GM04504 (cell line): ENCODE measurements around the gene EVPLL.
"Not testable (repeated sequence)": the region's sequence is repeated elsewhere in the genome, so short reads cannot be mapped to it uniquely, and the experiment has no call there.

Experiments used
- DNase-seq: peaks from one replicate; pipeline ENCODE4 v3.0.0-alpha.2; 2012; ENCODE audit warnings: low read depth

Gene EVPLL

DNA sequence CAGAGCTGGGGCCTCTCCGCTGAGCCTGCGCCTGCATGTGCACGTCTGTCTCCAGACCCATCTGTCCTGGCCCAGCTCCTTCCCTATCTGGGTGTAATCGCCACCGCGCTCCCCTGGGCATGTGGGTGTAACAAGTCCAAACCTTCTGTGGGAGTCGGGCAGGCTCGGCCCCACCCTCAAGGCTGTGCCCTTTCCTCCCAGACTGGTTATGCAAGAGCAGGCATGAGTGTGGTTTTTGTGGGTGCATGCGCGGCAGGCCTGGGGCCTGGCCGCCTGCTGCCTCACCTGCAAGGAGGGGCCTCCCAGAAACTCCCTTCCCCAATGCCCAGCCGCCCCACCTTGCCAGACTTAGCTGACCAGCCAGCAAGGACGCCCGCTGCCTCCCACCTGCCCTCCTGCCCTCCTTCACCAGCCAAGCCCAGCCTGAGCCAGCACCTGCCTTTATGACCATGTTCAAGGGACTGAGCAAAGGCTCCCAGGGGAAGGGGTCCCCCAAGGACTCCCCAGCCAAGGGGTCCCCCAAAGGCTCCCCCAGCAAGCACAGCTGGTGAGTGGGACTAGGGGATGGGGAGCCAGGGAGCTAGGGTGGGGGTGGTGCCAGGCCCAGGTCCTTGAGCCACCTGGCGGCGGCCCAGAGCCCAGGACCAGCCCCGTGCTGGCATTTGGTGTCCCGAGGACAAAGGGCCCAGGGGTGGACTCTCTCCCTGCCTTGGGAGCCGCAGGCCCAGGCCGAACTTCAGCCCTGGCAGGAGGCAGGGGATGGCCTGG, at the start of gene EVPLL:
EVPLL (plus strand) TSS at position 342 of the 768 bp plus-strand sequence. CDS start 3,160 bp downstream, outside the sequence.
- DNase-seq: no peak

DNA sequence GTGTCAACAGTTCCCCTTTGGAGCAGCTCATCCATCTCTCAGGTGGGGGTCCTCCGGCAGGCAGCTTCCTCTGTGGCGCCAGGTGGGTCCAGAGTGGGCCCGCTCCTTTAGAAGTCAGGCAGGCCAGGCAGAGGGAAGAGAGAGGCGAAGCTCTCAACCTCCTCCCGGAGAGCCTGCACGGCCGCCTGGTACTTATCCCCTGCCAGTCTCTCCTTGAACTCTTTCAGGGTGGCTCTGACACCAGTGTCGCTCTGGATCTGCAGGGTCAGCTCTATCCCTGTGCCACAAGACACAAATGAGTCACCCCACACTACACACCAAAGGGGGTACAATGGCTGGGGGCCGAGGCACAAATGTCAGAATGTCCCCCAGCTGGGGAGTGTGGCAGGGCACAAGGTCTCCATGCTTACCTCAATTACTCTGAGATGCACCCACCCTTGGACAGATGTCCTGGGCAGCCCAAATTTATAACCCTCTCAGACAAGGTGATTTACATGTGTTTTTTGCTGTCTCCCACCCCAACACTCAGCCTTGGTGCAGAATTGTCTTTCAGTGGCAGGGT, 48.9 kb upstream of the EVPLL start:
- no peak for DNase-seq

DNA sequence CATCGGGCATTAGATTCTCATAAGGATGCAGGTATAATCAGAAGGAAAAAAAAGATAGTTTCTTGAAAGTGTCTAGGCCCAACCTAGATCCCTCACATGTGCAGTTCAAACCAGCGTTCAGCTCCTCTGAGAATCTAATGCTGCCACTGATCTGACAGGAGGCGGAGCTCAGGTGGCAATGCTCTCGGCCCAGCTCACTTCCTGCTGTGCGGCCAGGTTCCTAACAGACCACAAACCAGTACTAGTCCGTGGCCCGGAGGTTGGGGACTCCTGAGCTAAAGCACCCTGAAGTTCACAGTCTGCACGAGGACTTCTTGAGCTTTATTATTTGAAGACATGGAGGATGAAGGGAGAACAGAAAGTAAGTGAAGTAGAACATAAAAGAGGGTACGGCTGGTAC, 45.7 kb upstream of the EVPLL start:
- no peak for DNase-seq

DNA sequence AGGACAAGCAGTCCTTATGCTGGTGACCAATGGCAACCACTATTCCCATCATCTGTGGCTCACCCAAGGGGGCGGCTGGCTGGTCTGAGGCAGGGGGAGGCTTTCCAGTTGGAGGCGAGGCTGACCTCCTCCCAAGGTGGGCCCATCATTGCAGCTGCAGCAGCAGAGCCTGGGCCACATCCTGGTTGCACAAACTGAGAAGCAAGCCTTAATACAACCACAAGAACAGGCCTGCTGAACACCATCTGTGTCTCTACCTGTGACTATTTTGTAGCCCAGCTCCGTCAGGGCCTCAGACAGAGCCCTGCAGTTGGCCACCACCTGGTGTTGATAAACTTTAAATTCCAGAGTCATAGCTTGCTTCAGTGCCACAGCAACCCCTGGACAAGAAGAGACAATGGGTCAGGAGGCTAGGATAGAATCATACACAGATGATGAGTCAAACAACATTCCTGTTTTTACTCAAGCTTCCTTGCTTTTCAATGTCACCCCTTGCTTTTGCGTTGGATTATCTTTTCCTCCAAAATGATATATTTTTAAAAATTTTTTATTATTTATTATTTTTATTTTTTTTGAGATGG, 44.6 kb upstream of the EVPLL start:
- DNase-seq: no peak

DNA sequence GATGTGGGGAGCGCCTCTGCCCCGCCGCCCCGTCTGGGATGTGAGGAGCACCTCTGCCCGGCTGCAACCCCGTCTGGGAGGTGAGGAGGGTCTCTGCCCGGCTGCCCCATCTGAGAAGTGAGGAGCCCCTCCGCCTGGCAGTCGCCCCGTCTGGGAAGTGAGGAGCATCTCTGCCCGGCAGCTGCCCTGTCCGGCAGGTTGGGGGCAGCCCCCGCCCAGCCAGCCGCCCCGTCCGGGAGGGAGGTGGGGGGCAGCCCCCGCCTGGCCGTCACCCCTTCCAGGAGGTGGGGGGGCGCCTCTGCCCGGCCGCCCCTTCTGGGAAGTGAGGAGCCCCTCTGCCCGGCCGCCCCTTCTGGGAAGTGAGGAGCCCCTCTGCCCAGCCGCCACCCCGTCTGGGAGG, 39.4 kb upstream of the EVPLL start:
- not testable (repeated sequence) for DNase-seq

DNA sequence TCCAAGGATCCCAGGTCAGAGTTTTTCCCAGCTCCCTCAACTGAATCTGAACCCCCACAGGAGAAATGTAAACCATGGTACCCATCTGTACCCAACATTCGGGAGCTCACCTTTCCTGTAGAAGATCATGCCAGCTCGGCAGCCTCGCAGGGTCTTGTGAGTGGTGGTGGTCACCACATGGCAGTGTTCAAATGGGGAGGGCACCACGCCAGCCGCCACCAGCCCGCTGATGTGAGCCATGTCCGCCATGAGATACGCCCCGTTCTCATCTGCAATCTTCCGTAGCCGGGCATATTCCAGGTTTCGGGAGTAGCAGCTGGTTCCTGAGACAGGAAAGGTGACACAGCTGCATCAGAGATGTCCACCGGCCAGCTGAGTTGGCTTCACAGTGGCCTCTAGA, 37.6 kb upstream of the EVPLL start:
- no peak for DNase-seq

DNA sequence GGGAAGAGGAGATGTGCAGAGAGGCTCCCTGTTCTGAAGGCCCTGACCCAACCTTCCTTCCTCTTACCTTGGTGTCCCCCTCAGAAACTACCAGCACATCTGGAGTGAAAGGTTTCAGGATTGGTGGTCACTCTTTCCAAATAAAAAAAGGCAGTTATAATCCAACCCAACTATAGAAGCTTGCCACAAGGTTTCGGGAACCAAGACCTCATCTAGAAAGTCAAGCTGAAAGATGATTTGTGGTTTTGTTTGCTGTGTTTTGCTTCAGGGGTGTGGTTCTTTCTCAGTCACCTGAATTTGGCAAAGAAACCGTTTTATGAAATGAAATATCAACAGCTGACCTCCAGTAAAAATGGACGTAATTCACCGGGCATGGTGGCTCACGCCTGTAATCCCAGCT, 33.6 kb upstream of the EVPLL start:
- no peak for DNase-seq

DNA sequence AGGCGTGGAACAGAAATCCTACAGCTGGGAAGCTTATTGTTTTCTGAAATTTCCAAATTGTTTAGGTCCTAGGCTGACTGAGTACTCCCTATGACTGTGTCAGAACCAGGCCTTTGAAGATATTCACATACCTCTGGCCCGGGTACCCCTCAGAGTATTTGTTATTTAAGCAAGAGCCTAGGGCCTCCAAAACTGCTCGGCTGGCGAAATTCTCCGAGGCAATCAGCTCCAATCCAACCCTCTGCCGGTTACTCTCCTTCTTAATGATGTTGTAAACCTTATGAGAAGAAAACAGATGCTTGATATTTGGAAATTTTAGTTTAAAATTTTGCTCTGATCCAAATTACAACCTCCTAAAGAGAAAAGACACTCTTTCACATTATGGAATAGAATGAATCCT, 24.0 kb upstream of the EVPLL start:
- no peak for DNase-seq

DNA sequence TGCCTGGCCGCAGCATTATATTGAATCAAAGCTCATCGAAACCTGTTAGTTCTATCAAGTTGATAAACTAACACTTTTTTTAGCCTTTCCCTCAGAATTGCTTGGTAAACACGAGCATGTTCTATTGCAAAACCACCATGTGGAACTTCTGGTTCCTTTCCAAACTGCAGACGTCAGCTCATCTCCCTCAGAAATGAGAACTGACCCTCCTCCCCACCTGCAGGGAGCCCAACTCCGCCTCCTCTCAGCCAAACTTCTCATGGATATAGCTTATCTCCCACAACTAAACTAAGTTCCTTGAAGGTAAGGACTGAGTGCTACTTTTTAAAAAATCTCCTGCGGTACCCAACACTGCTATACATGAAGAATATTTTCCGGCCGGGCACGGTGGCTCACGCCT, 21.0 kb upstream of the EVPLL start:
- no peak for DNase-seq

DNA sequence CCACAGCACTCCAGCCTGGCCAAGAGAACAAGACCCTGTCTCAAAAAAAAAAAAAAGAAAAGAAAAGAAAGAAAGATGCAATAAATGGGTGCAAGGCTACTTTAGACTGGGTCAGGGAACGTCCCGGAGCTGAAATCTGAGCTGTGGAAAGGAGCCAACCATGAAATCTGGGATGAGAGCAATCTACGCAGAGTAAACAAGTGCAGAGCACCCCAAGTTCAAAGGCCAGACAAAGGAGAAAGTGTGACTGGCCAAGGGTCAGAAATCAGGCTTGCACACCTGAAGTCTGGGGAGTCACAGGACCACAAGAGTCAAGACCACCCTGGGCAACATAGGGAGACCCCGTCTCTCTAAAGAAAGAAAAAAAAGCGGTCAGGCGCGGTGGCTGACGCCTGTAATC, 17.1 kb upstream of the EVPLL start:
- DNase-seq: no peak

DNA sequence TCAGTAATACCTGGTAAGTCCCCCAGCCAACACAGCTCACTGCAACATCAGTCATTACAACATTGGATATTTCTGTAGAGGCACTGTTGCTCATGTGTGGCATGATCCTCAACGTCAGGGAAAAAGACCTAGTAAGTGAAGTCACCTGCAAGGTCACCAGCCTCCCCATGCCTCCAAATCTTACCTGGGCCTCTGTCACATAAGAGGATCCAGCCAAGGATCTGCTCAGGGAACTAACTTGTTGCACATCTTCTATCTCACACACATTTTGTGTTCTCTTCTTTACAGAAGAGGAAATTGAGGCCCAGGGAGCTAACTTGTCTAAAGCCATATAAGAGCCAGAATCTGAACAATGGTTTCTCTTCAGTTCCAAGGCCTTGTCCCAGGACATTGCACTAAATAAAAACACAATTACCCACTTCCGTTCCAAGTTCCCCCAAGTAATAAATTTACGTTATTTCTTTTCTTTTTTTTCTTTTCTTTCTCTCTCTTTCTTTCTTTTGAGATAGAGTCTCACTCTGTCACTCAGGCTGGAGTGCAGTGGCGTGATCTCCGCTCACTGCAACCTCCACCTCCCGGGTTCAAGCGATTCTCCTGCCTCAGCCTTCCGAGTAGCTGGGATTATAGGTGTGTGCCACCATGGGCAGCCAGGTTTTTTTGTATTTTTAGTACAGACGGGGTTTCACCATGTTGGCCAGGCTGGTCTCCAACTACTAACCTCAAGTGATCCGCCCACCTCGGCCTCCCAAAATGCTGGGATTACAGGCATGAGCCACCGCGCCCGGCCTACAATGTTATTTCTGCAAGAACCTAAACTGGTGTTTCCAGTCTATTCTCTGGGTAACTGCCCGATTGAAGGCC, 15.5 kb upstream of the EVPLL start:
- no peak for DNase-seq

DNA sequence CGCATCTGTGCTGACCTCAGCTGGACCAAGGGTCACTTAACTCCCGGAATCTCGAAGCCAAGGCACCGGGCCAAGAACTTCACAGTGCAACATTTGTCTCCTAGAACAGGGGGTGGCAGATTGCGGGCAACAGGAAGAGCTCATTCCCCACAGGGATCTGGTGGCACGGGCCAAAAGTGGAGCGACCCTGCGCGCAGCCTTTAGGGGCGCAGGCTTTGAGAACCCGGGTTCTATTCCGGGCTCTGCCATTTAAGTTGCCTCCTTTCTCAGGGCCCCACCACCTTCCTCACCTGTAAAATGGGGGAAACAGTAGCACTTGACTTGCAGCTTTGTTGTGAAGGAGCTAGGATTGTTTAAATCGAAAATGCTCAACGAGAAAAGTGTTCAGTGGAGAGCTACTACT, 14.9 kb upstream of the EVPLL start:
- DNase-seq: no peak

DNA sequence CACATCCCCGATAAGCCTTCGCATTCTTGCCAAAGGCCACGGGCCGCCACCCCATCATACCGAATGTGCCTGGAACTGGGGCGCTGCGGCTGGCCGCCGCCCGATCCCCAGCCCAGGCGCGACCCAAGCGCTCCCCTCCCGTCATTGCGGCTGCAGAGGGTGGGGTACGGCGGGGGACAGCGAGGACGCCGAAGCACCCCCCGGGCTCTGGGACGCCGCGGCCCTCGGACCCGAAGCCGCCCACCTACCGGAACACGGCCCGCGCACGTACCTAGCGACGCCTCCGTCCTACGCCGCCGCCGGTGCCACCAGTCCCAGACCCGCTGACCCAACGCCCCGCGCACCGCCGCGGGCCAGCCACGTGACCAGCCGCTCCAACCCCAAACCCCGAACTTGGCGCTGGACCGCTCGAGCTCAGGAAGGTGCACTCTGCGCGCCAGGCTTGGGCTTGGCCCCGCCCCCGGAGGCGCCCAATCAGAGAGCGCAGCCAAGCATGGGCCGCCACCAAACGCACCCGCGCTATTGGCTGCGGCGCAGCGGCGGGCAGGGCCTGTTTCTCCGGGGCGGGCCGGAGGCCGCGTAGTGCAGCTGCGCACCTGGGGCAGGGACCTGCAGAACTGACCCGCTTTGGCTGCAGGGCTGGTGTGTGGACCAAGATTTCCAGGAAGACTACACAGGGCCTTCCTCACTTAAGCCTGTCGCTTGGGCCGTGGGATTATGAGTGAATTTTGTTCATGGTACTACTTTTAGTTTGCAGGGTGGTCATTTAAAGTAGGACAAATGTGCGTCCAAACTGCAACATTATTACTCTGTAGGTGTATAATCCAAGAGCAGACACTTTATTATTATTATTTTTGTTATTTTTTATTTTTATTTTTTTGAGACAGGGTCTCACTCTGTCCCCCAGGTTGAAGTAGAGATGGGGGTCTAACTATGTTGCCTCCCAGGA, 14.2 kb upstream of the EVPLL start, which contains the start of gene SHMT1:
SHMT1 (minus strand) TSS at position 450 of the 949 bp plus-strand sequence. CDS start 7,569 bp downstream, outside the sequence.
- DNase-seq: peak; percentile 65

DNA sequence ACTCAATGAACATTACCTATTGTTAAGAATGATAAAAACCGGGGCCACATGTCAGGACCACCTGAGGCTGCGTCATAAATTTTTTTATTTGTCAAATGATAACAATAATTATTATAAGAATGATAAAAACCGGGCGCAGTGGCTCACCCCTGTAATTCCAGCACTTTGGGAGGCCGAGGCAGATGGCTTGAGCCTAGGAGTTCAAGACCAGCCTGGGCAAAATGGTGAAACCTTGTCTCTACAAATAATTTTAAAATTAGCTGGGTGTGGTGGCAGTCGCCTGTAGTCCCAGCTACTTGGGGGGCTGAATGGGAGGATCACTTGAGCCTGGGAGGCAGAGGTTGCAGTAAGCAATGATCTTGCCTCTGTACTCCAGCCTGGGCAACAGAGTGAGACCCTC, 13.4 kb upstream of the EVPLL start:
- DNase-seq: no peak

DNA sequence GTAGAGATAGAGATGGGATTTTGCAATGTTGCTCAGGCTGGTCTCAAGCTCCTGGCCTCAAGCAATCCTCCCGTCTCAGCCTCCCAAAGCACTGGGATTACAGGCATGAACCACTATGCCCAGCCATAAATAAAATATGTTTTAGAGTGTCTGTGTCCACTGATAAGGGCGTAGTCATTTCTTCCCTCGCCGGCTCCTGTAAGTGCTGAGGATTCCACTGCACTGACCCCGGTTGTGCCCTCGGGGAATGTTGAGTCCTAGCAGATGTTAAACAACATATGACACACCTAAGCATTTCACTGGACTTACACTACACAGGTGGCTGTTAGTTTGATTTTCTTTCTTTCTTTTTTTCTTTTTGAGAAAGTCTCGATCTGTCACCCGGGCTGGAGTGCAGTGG, 8.6 kb upstream of the EVPLL start:
- DNase-seq: no peak

DNA sequence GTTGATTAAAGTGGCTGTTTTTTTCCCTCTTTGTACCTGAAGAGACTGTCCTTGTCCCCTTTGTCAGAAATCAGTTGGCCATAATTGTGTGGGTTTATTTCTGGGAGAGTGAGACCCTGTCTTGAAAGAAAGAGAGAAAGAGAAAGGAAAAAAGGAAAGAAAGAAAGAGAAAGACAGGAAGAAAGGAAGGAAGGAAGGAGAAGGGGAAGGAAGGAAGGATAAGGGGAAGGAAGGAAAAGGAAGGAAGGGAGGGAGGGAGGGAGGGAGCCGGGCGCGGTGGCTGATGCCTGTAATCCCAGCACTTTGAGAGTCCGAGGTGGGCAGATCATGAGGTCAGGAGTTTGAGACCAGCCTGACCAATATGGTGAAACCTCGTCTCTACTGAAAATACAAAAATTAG, 6.8 kb upstream of the EVPLL start:
- no peak for DNase-seq

DNA sequence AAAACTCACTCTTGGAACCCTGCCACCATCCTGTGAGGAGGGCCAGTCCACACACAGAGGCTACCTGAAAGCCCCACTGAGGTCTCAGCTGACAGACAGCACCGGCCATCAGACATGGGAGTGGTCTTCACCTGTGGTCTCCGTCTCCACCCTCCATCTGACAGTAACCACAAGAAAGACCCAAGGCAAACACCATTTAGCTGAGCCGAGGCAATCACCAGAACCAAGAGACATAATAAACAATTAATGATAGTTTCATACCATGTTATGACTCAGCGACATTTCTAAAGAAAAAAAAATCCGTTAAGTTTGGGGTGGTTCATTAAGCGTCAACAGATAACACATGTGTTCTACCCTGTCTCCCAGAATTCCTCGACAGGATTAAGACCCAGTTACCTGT, 6.1 kb upstream of the EVPLL start:
- no peak for DNase-seq

DNA sequence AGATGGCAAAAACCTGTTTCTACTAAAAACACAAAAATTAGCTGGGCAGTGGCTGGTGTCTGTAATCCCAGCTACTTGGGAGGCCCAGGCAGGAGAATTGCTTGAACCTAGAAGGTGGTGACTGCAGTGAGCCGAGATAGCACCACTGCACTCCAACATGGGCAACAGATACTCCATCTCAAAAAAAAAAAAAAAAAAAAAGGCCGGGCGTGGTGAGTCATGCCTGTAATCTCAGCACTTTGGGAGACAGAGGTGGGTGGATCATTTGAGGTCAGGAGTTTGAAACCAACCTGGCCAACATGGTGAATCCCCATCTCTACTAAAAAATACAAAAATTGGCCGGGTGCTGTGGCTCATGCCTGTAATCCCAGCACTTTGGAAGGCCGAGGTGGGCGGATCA, 4.4 kb upstream of the EVPLL start:
- not testable (repeated sequence) for DNase-seq

DNA sequence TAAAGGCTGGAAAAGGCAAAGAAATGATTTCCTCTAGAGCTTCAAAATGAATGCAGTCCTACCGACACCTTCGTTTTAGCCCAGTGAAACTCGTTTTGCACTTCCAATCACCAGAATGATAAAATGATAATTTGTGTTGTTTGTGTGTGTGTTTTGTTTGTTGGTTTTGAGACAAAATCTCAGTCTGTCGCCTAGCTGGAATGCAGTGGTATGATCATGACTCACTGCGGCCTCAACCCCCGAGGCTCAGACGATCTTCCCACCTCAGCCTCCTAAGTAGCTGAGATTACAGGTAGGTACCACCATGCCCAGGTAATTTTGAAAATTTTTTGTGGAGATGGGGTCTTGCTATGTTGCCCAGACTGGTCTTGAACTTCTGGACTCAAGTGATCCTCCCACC, 3.4 kb upstream of the EVPLL start:
- DNase-seq: no peak

DNA sequence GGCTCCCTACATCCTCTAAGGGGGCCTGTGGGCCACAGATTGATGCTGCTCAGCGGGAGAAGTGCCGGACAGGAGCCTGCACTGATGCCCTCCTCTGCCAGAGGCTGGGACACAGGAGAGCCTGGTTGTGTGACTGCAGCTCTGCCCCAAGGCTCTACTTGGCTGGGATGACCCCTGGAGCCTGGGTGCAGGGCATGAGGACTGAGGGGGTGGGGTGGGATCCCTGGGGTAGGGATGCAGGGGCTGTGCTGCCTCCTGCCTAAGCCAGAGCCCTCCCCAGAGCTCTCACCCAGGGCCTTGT, 577 bp downstream of the EVPLL start:
- no peak for DNase-seq

DNA sequence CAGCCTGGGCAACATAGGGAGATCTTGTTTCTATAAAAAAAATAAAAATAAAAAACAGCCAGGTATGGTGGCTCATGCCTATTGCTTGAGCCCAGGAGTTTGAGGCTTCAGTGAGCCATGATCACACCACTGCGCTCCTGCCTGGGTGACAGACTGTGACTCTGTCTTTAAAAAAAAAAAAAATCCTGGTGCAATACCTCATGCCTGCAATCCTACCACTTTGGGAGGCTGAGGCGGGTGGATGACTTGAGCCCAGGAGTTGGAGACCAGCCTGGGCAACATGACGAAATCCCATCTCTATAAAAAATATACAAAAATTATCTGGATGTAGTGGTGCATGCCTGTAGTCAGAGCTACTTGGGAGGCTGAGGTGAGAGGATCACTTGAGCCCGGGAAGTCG, 1.0 kb downstream of the EVPLL start:
- DNase-seq: not testable (repeated sequence)
